Activated naive CD4-positive, alpha-beta T cell treated with anti-CD3 and anti-CD28 coated beads, Interleukin-2, amount 10 ng/mL, durations not matched to agents 7 days and 5 days (primary cell): ENCODE results near the gene CYB5RL.

Source experiments
- CTCF ChIA-PET: fragments of 350-600 bp; sonication (Branson Sonifier 250); formaldehyde crosslinking; loops from one replicate; lab custom pipeline; 2021; ENCODE audit warnings: antibody characterized with exemption; lab: Charles Lee
- DNase-seq: peaks from one replicate; pipeline ENCODE4 v3.0.0-alpha.2; 2020
- H3K27ac Mint-ChIP-seq: one replicate; pipeline ENCODE4 v1.8.0; 2021; ENCODE audit warnings: mild to moderate bottlenecking, moderate library complexity, mixed read lengths
- H3K27me3 Mint-ChIP-seq: one replicate; pipeline ENCODE4 v1.8.0; 2021; ENCODE audit warnings: mild to moderate bottlenecking, mixed read lengths
- H3K36me3 Mint-ChIP-seq: one replicate; pipeline ENCODE4 v1.8.0; 2021; ENCODE audit warnings: mixed read lengths
- H3K4me1 Mint-ChIP-seq: one replicate; pipeline ENCODE4 v1.8.0; 2021; ENCODE audit warnings: mixed read lengths
- H3K4me3 Mint-ChIP-seq: one replicate; pipeline ENCODE4 v1.8.0; 2021; ENCODE audit warnings: mild to moderate bottlenecking, moderate library complexity, mixed read lengths
- H3K9me3 Mint-ChIP-seq: one replicate; pipeline ENCODE4 v1.8.0; 2021; ENCODE audit warnings: mixed read lengths

The CYB5RL gene

DNA sequence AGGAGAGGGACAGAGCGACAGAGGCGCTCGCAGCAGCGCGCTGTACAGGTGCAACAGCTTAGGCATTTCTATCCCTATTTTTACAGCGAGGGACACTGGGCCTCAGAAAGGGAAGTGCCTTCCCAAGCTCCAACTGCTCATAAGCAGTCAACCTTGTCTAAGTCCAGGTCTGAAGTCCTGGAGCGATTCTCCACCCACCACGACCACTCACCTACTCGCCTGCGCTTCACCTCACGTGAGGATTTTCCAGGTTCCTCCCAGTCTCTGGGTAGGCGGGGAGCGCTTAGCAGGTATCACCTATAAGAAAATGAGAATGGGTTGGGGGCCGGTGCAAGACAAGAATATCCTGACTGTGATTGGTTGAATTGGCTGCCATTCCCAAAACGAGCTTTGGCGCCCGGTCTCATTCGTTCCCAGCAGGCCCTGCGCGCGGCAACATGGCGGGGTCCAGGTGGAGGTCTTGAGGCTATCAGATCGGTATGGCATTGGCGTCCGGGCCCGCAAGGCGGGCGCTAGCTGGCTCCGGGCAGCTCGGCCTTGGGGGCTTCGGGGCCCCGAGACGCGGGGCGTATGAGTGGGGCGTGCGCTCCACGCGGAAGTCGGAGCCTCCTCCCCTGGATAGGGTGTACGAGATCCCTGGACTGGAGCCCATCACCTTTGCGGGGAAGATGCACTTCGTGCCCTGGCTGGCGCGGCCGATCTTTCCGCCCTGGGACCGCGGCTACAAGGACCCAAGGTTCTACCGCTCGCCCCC lies at the start of gene CYB5RL, which contains the start of gene MRPL37:
Gene CYB5RL (minus strand): TSS at position 266 of the 754 bp plus-strand sequence. CDS start 4,414 bp downstream, outside the sequence.
Gene MRPL37 (plus strand): TSS at position 403 of the 754 bp plus-strand sequence. CDS start 77 bp downstream, at position 480.
- H3K9me3 Mint-ChIP-seq = no peaks in the 10 kb centered on the region
- H3K27me3 Mint-ChIP-seq = no peaks in the 10 kb centered on the region
- peak; percentile 96 for DNase-seq
- peaks cover 30% of the 10 kb centered on the region for H3K4me1 Mint-ChIP-seq
- peaks cover 13% of the 10 kb centered on the region for H3K36me3 Mint-ChIP-seq
- H3K27ac Mint-ChIP-seq = peak within 1 kb of the TSS; percentile 79
- peak within 1 kb of the TSS; percentile 92 for H3K4me3 Mint-ChIP-seq
- CTCF ChIA-PET = no interaction called here

DNA sequence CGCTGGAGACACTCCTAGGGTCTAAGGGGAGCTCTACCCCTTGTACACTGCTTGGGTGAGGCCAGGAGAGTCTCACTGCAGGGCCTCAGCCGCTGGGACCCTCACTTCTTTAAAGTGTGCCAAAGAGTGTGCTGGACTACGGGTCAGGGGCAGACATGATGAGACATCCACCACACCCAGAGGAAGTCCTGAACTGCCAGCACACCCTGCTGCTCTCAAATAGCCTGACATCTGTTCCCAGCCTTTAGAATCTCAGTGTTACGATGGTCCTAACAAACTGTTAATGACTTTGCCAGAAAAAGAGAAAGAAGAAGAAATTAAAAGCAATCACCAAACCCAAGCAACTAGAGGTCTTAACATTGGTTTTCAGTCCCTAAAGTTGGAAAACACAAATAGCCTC lies 49.1 kb upstream of the CYB5RL start:
- Mint-ChIP-seq H3K27ac (no peak overlapping the region), H3K4me3 (no peak overlapping the region), H3K9me3 (no peaks in the 10 kb centered on the region), H3K36me3 (peaks cover 10% of the 10 kb centered on the region), H3K27me3 (no peaks in the 10 kb centered on the region), H3K4me1 (no peaks in the 10 kb centered on the region)
- CTCF ChIA-PET = interaction anchor here (0.7 kb wide), 1 partner anchor 67 kb away, joined by 3 read pairs; no protein-coding TSS in a partner anchor
- DNase-seq = no peak

DNA sequence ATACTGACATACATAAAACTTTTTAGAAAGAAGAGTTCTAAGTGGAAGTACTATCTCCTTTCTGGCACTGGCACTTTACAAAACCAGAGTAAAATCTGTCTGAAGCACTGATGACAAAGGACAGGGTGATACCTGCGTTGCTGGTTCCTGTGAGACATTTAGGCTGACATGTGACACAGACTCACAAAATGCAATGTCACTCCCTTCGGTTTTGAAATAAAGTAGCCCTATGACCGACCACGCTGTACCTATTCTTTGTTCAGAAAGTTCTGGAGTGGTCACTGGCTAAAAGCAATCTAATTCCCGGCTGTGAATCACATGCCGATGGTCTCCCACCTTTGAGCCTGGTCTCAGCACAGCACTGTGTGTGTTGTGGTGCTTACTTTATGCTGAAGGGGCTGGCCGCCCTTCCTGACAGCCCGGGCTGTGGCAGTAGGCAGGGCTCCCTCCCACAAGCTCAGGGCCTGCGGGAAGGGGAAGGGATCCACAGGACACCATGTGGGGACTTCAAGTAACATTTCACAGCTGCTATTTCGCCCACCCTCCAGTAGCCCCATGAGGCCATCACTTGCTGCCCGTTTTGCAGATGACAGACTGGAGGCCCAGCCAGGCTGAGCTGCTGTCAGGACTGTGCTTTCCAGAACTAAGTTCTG lies 48.2 kb upstream of the CYB5RL start:
- CTCF ChIA-PET = no interaction called here

DNA sequence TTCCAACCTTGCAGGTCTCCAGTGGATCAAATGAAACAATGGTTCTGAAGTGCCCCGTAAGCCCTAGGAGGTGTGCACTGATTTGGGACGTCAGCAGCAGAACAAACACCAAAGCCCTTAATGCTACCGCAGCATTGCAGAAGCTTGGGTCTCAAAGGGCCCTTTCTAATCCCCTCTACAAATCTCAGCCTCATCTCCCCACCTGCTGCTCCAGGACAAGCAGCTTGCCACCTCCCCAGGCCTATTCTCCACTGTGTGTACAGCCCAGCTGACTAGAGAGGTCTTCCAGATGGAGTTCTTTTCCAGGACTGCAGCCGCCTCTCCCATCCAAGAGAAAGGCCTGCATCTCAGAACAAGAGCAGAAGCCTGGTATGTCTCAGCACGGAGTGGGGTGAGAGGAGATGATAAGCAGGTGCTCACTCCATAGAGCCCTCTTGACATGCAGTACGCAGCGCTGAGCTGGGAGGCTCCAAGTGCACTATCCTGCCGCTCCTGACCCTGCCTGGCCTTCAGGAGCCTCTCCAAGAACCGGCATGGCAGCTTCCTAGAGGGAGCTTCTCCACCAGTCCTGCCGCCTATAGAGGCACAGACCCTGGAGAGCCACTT lies 46.4 kb upstream of the CYB5RL start:
- Mint-ChIP-seq H3K4me3 (no peak overlapping the region), H3K9me3 (no peaks in the 10 kb centered on the region), H3K36me3 (peaks cover 17% of the 10 kb centered on the region), H3K4me1 (no peaks in the 10 kb centered on the region), H3K27ac (peak overlapping the region; percentile 37), H3K27me3 (no peaks in the 10 kb centered on the region)
- CTCF ChIA-PET = no interaction called here
- DNase-seq = no peak

More for the DNA sequence above, 48.2 kb upstream of the CYB5RL start:
- no peak overlapping the region for H3K4me3 Mint-ChIP-seq
- H3K4me1 Mint-ChIP-seq = no peaks in the 10 kb centered on the region
- H3K27ac Mint-ChIP-seq = no peak overlapping the region
- H3K36me3 Mint-ChIP-seq = peaks cover 13% of the 10 kb centered on the region
- H3K27me3 Mint-ChIP-seq = no peaks in the 10 kb centered on the region
- no peak for DNase-seq
- H3K9me3 Mint-ChIP-seq = no peaks in the 10 kb centered on the region

DNA sequence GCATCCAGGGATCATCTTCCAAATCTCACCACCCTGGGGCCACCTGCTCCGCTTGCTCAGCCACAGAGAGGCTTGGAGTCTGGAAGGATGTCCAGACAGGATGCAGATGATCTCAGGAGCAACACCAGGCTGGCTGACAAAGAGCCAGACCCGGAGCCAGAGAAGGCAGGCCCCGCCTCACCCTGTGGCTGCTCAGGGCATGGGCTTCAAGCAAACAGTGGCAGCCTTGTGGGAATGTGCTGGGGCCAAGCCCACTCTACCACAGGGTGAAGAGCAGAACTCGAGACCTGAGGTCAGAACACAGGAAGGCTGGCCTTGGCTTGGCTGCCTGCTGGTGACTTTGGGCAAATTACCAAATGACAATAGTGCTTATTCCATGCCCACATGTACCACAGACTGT lies 45.7 kb upstream of the CYB5RL start:
- no peaks in the 10 kb centered on the region for H3K4me1 Mint-ChIP-seq
- H3K27me3 Mint-ChIP-seq = no peaks in the 10 kb centered on the region
- H3K27ac Mint-ChIP-seq = peak overlapping the region; percentile 30
- no peak overlapping the region for H3K4me3 Mint-ChIP-seq
- H3K36me3 Mint-ChIP-seq = peaks cover 15% of the 10 kb centered on the region
- DNase-seq = no peak
- CTCF ChIA-PET = no interaction called here
- H3K9me3 Mint-ChIP-seq = no peaks in the 10 kb centered on the region

- CTCF ChIA-PET = no interaction called here
Measured at GRCh38 chr1:54244655-54245054, 44.8 kb upstream of the CYB5RL start.

GRCh38 chr1:54243022-54243421 lies 43.2 kb upstream of the CYB5RL start:
- CTCF ChIA-PET = interaction anchor here (0.6 kb wide), 1 partner anchor 15 kb away, joined by 3 read pairs; no protein-coding TSS in a partner anchor
- Mint-ChIP-seq H3K36me3 (peaks cover 15% of the 10 kb centered on the region), H3K4me1 (no peaks in the 10 kb centered on the region), H3K4me3 (no peak overlapping the region), H3K9me3 (no peaks in the 10 kb centered on the region), H3K27me3 (no peaks in the 10 kb centered on the region), H3K27ac (peak overlapping the region; percentile 33)
- no peak for DNase-seq

More at GRCh38 chr1:54244655-54245054, 44.8 kb upstream of the CYB5RL start:
- H3K9me3 Mint-ChIP-seq = no peaks in the 10 kb centered on the region
- no peaks in the 10 kb centered on the region for H3K4me1 Mint-ChIP-seq
- H3K36me3 Mint-ChIP-seq = peaks cover 15% of the 10 kb centered on the region
- no peak overlapping the region for H3K4me3 Mint-ChIP-seq
- H3K27ac Mint-ChIP-seq = no peak overlapping the region
- no peak for DNase-seq
- no peaks in the 10 kb centered on the region for H3K27me3 Mint-ChIP-seq

- peaks cover 26% of the 10 kb centered on the region for H3K36me3 Mint-ChIP-seq
- H3K27ac Mint-ChIP-seq = peak overlapping the region; percentile 64
- no peak overlapping the region for H3K4me3 Mint-ChIP-seq
- H3K4me1 Mint-ChIP-seq = no peaks in the 10 kb centered on the region
- H3K27me3 Mint-ChIP-seq = no peaks in the 10 kb centered on the region
- CTCF ChIA-PET = no interaction called here
- DNase-seq = no peak
- no peaks in the 10 kb centered on the region for H3K9me3 Mint-ChIP-seq
Measured at GRCh38 chr1:54241364-54241763, 41.5 kb upstream of the CYB5RL start.

DNA sequence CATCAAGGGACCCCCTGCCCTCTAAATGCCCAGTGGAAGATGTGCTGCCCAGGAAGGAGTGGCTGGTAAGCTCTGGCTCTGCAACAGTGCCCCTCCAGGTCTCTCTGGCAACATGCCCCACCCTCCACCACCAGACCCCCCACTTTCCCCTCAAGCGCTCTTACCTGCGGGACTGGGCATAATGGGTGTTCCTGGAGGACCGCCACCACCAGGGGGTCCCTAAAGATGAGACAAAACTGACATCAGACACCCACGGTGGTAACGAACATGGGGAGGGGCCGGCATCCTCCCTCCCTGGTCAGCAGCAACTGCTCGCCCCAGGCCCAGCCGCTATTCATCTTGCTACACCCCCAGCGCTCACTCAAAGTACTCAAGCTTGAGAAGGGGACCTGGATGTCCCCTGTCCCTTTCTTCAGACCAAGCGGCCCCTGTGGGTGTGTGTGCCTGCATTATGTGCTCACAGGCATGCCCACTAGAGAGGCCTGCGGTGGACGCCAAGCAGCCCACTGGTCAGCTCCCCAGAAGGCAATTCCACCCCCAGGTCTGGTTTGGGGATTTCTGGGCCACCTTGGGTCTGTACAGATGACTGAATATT lies 41.0 kb upstream of the CYB5RL start:
- CTCF ChIA-PET = no interaction called here

GRCh38 chr1:54239631-54240031 lies 39.8 kb upstream of the CYB5RL start:
- Mint-ChIP-seq H3K9me3 (no peaks in the 10 kb centered on the region), H3K4me1 (peaks cover 4% of the 10 kb centered on the region), H3K27me3 (no peaks in the 10 kb centered on the region), H3K36me3 (peaks cover 31% of the 10 kb centered on the region), H3K4me3 (no peak overlapping the region), H3K27ac (no peak overlapping the region)
- CTCF ChIA-PET = no interaction called here
- DNase-seq = no peak

More for the DNA sequence above, 41.0 kb upstream of the CYB5RL start:
- no peak overlapping the region for H3K27ac Mint-ChIP-seq
- no peak for DNase-seq
- no peaks in the 10 kb centered on the region for H3K27me3 Mint-ChIP-seq
- H3K4me1 Mint-ChIP-seq = no peaks in the 10 kb centered on the region
- peaks cover 28% of the 10 kb centered on the region for H3K36me3 Mint-ChIP-seq
- no peak overlapping the region for H3K4me3 Mint-ChIP-seq
- no peaks in the 10 kb centered on the region for H3K9me3 Mint-ChIP-seq

DNA sequence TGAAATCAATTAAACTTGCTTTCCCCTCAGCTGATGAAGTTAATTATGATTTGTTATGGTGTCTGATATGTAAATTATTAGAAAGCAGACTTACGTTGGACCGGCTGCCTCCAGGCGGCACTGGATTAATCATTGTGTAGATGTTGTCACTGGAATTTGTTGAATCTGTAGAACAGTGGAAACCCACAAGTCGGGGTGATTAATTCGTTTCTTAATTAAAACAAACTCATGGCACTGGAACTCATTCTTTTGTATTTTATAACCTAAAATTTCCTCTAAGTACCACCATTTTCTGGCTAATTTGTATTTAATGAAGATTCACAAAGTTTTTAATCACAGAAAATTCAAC lies 39.2 kb upstream of the CYB5RL start:
- no peaks in the 10 kb centered on the region for H3K9me3 Mint-ChIP-seq
- no peaks in the 10 kb centered on the region for H3K27me3 Mint-ChIP-seq
- peaks cover 7% of the 10 kb centered on the region for H3K4me1 Mint-ChIP-seq
- CTCF ChIA-PET = no interaction called here
- H3K4me3 Mint-ChIP-seq = no peak overlapping the region
- DNase-seq = no peak
- H3K27ac Mint-ChIP-seq = peak overlapping the region; percentile 4
- peaks cover 34% of the 10 kb centered on the region for H3K36me3 Mint-ChIP-seq

GRCh38 chr1:54238353-54239034 lies 38.7 kb upstream of the CYB5RL start:
- Mint-ChIP-seq H3K27ac (peak overlapping the region; percentile 4), H3K36me3 (peaks cover 34% of the 10 kb centered on the region), H3K9me3 (no peaks in the 10 kb centered on the region), H3K27me3 (no peaks in the 10 kb centered on the region), H3K4me3 (no peak overlapping the region), H3K4me1 (peaks cover 7% of the 10 kb centered on the region)
- DNase-seq = peak; percentile 16
- CTCF ChIA-PET = no interaction called here

DNA sequence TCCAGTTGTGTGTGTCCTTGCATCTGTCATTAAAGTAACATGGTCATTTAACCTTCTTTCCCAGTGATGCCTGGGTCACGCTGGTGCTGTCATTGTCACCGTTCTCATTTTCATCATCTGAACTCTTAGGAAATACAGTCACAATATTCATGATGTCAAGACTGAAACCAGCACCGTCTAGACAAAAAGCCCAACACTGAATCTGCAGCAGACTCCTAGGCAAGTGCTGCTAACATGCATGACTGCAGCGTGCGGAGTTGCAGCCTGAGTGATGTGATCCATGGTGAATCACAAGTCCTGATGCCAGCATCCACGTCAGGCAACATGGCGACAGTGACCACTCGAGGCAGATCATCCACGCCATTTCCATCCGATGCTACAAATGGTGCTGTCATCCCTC lies 37.8 kb upstream of the CYB5RL start:
- Mint-ChIP-seq H3K27me3 (no peaks in the 10 kb centered on the region), H3K4me1 (peaks cover 7% of the 10 kb centered on the region), H3K36me3 (peaks cover 30% of the 10 kb centered on the region), H3K27ac (peak overlapping the region; percentile 76), H3K4me3 (no peak overlapping the region), H3K9me3 (no peaks in the 10 kb centered on the region)
- peak; percentile 12 for DNase-seq
- CTCF ChIA-PET = no interaction called here

GRCh38 chr1:54234284-54234683 lies 34.5 kb upstream of the CYB5RL start:
- no peak overlapping the region for H3K4me3 Mint-ChIP-seq
- CTCF ChIA-PET = no interaction called here
- H3K36me3 Mint-ChIP-seq = peaks cover 29% of the 10 kb centered on the region
- H3K27me3 Mint-ChIP-seq = no peaks in the 10 kb centered on the region
- DNase-seq = no peak
- no peaks in the 10 kb centered on the region for H3K9me3 Mint-ChIP-seq
- no peak overlapping the region for H3K27ac Mint-ChIP-seq
- peaks cover 20% of the 10 kb centered on the region for H3K4me1 Mint-ChIP-seq
